Activated T-cell treated with anti-CD3 and anti-CD28 coated beads for 1 hour (primary cell): ENCODE measurements around the gene FXYD3.

Source experiments
- DNase-seq: peaks from one replicate; pipeline ENCODE4 v3.0.0-alpha.2; 2020; ENCODE audit warnings: low read depth

The FXYD3 gene

GRCh38 chr19:35106898-35107541, 8.6 kb upstream of the FXYD3 start:
- no peak for DNase-seq

- no peak for DNase-seq
These were observed 8.1 kb upstream of the FXYD3 start for GRCh38 chr19:35107545-35107944.

- no peak for DNase-seq
These were observed 6.9 kb upstream of the FXYD3 start for GRCh38 chr19:35108730-35109129.

- no peak for DNase-seq
These were observed 6.1 kb upstream of the FXYD3 start for GRCh38 chr19:35109395-35110112.

GRCh38 chr19:35110974-35111373, 4.6 kb upstream of the FXYD3 start:
- DNase-seq, result no peak

- DNase-seq, result no peak
These were observed 2.5 kb upstream of the FXYD3 start for GRCh38 chr19:35112995-35113688.

GRCh38 chr19:35114353-35115176, 1.1 kb upstream of the FXYD3 start:
- peak; percentile 57 for DNase-seq

GRCh38 chr19:35116072-35116801, 614 bp downstream of the FXYD3 start:
- DNase-seq, result no peak

GRCh38 chr19:35117116-35117515, 1.5 kb downstream of the FXYD3 start:
- no peak for DNase-seq

- no peak for DNase-seq
These were observed 2.2 kb downstream of the FXYD3 start for GRCh38 chr19:35117799-35118198.

GRCh38 chr19:35118268-35119020, 2.8 kb downstream of the FXYD3 start:
- DNase-seq, result no peak

- DNase-seq, result no peak
These were observed 3.5 kb downstream of the FXYD3 start for GRCh38 chr19:35119091-35119490.

GRCh38 chr19:35119578-35120155, 4.0 kb downstream of the FXYD3 start:
- no peak for DNase-seq

GRCh38 chr19:35120492-35120891, 4.9 kb downstream of the FXYD3 start:
- DNase-seq, result no peak

- no peak for DNase-seq
These were observed 5.3 kb downstream of the FXYD3 start for GRCh38 chr19:35120898-35121297.

- no peak for DNase-seq
These were observed 7.3 kb downstream of the FXYD3 start for GRCh38 chr19:35122687-35123551.

- DNase-seq, result no peak
These were observed 8.0 kb downstream of the FXYD3 start for GRCh38 chr19:35123573-35123972.

- DNase-seq, result peak; percentile 85
These were observed 8.8 kb downstream of the FXYD3 start for GRCh38 chr19:35124098-35125060.
